BJ (cell line): ENCODE data around the gene PRIMPOL. TPM values are rescaled to one million over a fixed set of nuclear protein-coding genes. Genes with fewer than 3 reads are reported as not detected.

Source experiments
- CTCF ChIA-PET: fragments of 350-600 bp; formaldehyde crosslinking; extraction: SDS; loops from one replicate; lab custom pipeline; 2021; ENCODE audit warnings: antibody characterized with exemption, inconsistent platforms; lab: Yijun Ruan, JAX
- POLR2A ChIA-PET: fragments of 300-600 bp; sonication (Branson Sonifier 250); formaldehyde crosslinking; extraction: SDS; loops from one replicate; lab custom pipeline; 2021; ENCODE audit warnings: antibody characterized with exemption; lab: Charles Lee
- DNase-seq: peaks from one replicate; pipeline ENCODE4 v3.0.0-alpha.2; 2011; ENCODE audit warnings: low read depth
- H3K27me3 ChIP-seq: 2 replicates; pipeline ENCODE4 v1.6.0; 2011; ENCODE audit warnings: low read length; ENCODE audit not compliant: control insufficient read depth, insufficient read depth
- H3K36me3 ChIP-seq: 2 replicates; pipeline ENCODE4 v1.5.1; 2011; ENCODE audit warnings: low read length; ENCODE audit not compliant: control insufficient read depth, insufficient read depth
- H3K4me3 ChIP-seq: 2 replicates; pipeline ENCODE4 v1.5.1; 2011; ENCODE audit warnings: low read depth, mild to moderate bottlenecking, control low read depth, low read length
- polyA plus RNA-seq: library from polyadenylated mRNA; depleted of rRNA; stranded (reverse); fragments of >200 nt; gene quantifications from 2 replicates; pipeline ENCODE4 v1.2.3, GENCODE V29; 2011
- TF ChIP-seq, protein P1 (sequence below): IDR thresholded peaks from 2 replicates; pipeline ENCODE4 v1.5.1; 2011; ENCODE audit warnings: low read depth, mild to moderate bottlenecking, control low read depth, inconsistent platforms, low read length, moderate library complexity; ENCODE audit not compliant: insufficient read depth

PRIMPOL gene
- polyA plus RNA-seq, 1 experiment = 6.0 TPM

DNA sequence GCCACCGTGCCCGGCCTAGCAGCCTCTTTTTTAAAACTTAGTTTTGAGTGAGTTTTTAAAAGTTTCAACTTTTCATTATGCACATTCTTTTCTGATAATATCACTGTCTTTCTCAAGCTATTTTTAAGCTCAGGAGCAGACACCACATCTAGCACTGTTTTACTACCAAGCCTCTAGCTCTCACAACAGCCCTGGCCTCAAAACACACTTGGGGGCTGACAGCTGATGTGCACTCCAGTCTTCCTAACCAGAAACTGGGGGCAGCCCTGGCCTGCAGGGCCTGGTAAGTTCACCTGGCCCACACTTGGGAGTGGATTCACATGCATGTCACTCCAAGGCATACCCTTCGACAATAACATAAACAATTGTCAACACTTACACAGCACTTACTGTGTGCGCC is 50.4 kb downstream of the PRIMPOL start:
- H3K36me3 ChIP-seq = no peaks in the 10 kb centered on the region
- TF ChIP-seq, protein P1, sequence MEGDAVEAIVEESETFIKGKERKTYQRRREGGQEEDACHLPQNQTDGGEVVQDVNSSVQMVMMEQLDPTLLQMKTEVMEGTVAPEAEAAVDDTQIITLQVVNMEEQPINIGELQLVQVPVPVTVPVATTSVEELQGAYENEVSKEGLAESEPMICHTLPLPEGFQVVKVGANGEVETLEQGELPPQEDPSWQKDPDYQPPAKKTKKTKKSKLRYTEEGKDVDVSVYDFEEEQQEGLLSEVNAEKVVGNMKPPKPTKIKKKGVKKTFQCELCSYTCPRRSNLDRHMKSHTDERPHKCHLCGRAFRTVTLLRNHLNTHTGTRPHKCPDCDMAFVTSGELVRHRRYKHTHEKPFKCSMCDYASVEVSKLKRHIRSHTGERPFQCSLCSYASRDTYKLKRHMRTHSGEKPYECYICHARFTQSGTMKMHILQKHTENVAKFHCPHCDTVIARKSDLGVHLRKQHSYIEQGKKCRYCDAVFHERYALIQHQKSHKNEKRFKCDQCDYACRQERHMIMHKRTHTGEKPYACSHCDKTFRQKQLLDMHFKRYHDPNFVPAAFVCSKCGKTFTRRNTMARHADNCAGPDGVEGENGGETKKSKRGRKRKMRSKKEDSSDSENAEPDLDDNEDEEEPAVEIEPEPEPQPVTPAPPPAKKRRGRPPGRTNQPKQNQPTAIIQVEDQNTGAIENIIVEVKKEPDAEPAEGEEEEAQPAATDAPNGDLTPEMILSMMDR = no peak
- H3K27me3 ChIP-seq = no peaks in the 10 kb centered on the region
- ChIA-PET POLR2A (interaction anchor here (0.6 kb wide), 1 partner anchor 1582 kb away, joined by 4 read pairs; no protein-coding TSS in a partner anchor), CTCF (interaction anchor here (0.9 to 1.2 kb wide), 2 partner anchors 10 to 23 kb away, joined by 3 read pairs; no protein-coding TSS in a partner anchor)
- no peak for DNase-seq
- no peak overlapping the region for H3K4me3 ChIP-seq

DNA sequence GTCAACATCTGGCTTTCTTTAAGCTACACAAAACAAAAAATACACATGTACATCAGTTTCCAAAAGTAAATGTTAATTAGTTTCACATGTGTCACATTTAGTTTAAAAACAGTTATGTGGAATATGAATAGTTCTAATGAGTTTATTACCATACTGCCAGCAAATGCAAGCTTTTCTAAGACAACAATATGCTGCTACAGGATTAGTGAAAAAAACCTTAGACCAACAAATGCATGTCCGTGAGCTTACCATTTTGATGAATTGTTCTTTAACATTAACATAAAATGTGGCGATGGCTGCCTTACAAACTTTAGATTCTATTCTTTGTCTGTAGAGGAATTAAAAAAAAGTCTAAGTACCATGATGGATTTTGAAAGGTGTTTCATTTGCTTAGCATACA is 52.6 kb downstream of the PRIMPOL start:
- Histone ChIP-seq H3K27me3 (no peaks in the 10 kb centered on the region), H3K4me3 (no peak overlapping the region), H3K36me3 (no peaks in the 10 kb centered on the region)
- POLR2A ChIA-PET = interaction anchor here (0.6 kb wide), 1 partner anchor 1634 kb away, joined by 3 read pairs; no protein-coding TSS in a partner anchor
- TF ChIP-seq, protein P1 = no peak
- CTCF ChIA-PET = interaction anchor here (1.2 kb wide), 1 partner anchor 14 kb away, joined by 4 read pairs; no protein-coding TSS in a partner anchor
- DNase-seq = no peak

DNA sequence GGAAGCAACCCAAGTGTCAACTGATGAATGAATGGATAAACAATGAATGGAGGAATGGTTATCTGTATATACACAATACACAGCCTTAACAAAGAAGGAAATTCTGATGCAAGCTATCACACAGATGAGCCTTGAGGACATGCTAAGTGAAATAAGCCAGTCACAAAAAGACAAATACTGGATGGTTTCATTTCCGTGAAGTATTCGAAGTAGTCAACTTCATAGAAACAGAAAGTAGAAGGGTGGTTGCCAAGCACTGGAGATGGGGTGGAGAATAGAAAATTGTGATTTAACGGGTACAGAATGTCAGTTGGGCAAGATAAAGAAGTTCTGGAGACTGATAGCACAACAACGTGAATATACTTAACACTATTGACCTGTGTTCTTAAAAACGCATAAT is 56.2 kb downstream of the PRIMPOL start:
- CTCF ChIA-PET = no interaction called here
- Histone ChIP-seq H3K4me3 (no peak overlapping the region), H3K27me3 (no peaks in the 10 kb centered on the region), H3K36me3 (no peaks in the 10 kb centered on the region)
- POLR2A ChIA-PET = no interaction called here
- DNase-seq = no peak
- TF ChIP-seq, protein P1 = no peak

DNA sequence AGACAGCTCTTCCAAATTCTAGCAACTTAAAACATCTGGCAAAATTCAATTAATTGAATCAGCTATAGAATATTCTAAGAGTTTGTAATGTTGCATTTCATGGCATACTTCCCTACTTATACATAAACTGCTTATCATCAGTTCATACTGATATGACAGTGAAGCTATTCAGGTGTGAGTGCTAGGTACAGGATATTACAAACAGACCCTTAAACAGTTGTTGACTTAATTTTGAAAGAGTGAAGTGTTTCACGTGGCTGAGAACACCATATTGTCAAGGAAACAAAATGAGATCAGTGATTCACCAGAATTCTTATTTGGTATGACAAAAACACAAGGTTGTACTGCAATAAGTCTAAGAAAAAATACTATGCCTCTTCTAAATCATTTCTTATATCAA is 56.9 kb downstream of the PRIMPOL start:
- H3K36me3 ChIP-seq = no peaks in the 10 kb centered on the region
- no peak for DNase-seq
- TF ChIP-seq, protein P1 = no peak
- CTCF ChIA-PET = no interaction called here
- no peak overlapping the region for H3K4me3 ChIP-seq
- H3K27me3 ChIP-seq = no peaks in the 10 kb centered on the region
- POLR2A ChIA-PET = no interaction called here

DNA sequence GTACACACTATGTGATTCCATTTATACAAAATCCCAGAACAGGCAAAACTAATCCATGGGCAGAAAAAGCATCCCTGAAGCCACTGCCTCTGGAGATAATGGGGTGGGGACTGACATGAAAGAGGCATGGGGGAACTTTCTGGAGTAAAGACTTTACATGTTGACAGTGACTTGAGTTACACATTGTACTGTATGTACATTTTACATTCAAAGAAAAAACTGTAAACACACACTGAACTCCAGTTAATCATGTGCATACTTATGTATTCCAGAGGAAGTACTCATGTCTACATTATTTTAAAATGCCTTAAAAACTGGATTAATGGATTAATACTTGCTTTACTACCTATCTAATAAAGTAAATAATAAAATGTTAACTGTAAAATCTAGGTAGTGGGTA is 62.8 kb downstream of the PRIMPOL start:
- POLR2A ChIA-PET = interaction anchor here (0.7 kb wide), 1 partner anchor 22 kb away, joined by 16 read pairs; no protein-coding TSS in a partner anchor
- TF ChIP-seq, protein P1 = no peak
- CTCF ChIA-PET = no interaction called here
- Histone ChIP-seq H3K36me3 (no peaks in the 10 kb centered on the region), H3K27me3 (no peaks in the 10 kb centered on the region), H3K4me3 (no peak overlapping the region)
- DNase-seq = no peak
